ENCODE data around the gene ADAP1.
"Not testable (repeated sequence)": the region's sequence is repeated elsewhere in the genome, so short reads cannot be mapped to it uniquely, and the experiment has no call there.

The ADAP1 gene

GRCh38 chr7:935874-936385, 18.6 kb downstream of the ADAP1 start:
- DNase-seq, result no peak

DNA sequence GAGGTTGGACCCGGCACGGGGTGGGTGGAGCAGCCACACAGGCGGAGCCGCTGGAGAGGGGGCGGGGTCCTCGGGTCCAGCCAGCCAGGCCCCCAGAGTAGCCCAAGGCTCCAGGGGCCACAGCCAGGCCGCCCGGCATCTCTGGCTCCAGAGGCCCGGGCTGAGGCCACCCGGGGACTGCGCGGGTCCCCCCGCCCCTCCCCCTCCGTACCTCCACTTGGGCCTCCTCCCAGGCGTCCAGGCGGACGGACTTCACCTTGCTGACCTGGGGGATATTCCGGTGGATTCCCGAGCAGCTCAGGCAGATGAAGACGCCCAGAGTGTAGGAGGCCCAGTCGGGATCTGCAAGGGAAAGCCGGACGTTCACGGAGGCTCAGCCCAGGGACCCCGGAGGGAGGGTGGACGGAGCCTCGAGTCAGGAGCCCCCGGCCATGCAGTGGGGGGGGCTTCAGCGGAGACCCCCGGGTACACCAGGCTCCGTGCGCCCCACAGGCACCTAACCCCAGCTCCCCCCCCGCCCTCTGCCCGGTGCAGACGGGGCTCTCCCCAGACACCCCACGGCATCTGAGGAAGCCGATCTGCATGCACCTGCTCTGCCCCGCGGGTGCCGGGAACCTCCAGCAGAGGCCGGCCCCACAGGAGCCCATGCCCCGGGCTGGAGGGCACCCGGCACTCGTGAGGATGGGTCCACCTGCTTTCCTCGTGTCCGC, 19.2 kb downstream of the ADAP1 start:
- DNase-seq, result no peak

DNA sequence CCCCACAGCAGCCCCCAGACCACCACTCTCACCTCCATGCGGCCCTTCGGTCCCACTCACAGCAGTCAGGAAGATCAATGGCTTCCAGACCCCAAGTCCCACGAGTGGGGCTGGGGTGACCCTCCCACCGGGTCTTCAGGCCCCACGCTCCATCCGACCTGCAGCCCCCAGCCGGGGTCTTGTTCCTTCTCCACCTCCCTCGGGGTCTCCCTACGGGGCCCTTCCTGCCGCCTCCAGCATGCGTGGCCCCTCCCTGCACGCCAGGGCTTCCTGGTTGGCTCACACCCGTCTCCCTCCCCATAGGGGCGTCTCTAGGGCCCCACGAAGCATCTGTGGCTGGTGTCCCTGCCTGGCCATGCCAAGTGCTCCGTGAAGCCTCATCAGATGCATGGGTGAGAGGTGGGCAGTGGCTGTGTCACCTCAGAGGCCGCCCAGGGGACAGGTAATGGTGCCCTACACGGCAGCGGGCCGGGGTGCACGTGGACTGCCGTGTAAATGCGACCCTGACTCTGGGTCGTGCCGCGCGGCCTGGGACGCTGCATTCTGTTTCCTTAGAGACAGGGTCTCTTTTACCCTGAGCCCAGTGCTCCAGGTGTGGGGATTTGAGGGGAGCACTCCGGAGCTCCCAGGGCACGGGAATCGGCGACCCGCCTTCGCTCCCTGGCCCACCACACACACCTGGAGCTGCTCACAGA, 19.9 kb downstream of the ADAP1 start:
- no peak for DNase-seq

DNA sequence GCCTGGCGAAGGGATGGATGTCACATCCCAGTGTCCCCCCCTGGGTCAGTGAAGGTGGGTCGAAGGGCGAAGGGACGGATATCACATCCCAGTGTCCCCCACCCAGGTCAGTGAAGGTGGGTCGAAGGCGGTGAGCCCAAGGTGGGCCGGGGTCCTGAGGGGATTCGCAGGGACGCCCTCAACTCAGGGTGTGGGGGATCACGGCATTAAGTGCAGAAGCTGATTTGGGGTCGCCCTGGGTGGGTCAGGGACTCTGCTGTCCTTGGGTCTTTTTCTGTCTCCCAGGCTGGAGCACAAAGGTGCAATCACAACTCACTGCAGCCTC, 21.9 kb downstream of the ADAP1 start:
- no peak for DNase-seq

DNA sequence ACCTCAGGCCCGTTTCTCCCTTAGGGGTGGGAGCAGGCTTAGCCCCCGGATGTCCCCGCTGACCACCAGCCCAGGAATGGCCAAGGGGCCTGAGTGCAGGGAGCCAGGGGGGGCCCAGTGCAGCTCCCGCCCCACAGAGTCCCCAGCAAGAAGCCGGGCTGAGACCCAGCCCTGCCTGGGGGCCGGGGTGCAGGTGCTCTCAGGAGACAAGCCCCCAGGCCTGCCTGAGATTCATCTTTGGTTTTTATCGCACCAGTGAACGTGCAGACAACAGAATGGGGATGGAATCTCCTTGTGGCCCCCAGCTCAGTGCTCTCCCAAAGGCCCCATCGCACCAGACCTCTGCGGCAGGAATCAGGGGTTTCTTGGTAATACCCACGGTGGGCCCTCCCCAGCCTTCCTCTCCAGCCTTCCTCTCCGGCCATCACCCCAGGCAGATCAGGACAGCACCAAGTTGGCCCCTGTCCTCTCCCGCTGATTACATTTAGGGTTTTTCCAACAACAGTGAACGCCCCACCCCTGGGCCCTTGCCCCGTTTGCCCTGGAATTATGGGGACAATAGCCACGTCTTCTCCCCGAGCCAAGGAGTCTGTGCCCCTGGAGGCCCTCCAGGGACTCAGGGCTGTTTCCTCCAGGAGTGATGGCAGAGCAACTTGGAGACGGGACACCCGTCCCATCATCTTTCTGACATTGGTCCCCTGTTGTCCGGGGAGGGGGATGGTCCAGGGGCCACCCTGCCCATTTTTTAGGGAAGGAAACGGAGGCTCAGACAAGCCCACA, 22.4 kb downstream of the ADAP1 start:
- no peak for DNase-seq

DNA sequence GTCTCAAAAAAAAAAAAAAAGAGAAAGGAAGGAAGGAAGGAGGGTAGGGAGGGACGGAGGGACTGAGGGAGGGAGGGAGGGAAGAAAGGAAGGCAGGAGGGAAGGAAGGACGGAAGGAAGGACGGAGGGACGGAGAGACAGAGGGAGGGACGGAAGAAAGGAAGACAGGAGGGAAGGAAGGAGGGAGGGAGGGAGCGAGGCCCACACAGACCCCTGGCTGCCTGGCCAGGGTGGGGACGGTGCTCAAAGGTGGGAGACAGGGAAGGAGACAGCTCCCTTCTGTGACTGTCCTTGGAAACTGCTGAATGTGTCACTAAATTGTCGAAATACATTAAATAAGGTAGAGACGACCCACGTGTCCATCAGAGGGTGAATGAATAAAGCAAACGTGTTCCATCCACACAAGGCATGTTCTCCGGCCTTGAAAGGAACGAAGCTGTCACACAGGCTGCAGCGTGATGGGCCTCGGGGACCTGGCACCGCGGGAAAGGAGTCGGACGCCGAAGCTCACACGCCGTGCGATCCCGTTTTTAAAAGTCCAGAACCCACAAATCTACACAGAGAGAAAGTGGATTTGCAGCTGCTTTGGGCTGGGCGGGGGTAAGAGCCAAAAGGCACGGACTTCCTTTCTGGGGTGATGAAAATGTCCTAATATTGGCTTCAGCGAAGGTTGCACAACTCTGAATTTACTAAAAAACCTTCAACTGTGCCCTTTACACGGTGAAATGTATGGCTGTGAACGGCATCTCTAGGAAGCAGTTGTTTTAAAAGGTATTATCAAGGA, 23.3 kb downstream of the ADAP1 start:
- no peak for DNase-seq

- DNase-seq, result no peak
Measured at GRCh38 chr7:929311-929711, 25.2 kb downstream of the ADAP1 start.

DNA sequence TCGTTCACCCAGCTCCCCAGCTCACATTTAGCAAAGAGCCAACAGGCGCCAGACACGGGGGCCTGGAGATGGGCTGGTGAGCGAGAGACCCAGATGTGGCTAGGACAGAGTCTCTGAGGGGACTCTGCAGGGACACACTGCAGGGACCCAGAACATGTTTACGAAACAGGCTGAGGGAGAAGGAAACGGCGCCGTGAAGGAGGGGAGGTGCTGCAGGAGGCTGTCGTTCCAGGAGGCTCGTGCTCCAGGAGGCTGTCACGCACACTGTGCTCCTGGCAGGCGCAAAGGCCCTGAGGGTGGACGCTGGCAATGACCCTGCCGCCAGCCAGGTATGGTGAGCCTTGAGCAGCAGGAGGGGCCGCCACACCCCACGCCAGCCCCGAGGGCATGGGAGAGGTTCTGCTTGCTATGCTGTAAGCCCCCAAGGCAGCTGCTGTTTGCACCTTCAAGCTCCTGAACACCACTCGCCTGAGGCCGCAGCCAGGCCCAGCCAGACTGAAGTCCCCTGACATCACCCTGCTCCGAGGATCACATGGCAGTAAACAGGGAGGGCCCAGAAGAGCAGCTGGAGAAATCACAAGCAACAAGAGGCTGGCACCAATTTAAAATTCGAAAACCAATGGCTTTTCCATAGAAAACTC, 27.3 kb downstream of the ADAP1 start:
- DNase-seq, result no peak

- DNase-seq, result no peak
Measured at GRCh38 chr7:926061-927030, 28.1 kb downstream of the ADAP1 start.

DNA sequence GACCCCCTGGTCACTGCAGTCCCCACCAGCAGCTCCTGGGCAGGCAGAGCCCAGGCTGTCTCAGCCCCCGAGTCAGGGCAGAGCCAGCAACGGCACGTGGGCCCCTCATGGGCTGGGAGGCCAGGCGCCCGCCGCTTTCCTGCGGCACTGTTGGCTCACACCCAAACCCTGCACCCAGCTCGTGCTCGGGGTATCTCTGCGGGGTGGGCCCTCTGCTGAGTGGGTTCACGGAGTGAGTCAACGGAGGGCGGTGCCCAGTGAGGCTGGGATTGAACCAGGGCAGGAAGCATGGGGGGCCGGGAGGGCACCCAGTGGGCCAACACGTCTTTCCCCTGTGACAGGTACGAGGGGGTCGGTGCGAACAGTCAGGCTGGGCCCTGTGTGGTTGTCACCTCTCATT, 28.9 kb downstream of the ADAP1 start:
- DNase-seq, result no peak

- no peak for DNase-seq
Measured at GRCh38 chr7:924541-925231, 29.8 kb downstream of the ADAP1 start.

DNA sequence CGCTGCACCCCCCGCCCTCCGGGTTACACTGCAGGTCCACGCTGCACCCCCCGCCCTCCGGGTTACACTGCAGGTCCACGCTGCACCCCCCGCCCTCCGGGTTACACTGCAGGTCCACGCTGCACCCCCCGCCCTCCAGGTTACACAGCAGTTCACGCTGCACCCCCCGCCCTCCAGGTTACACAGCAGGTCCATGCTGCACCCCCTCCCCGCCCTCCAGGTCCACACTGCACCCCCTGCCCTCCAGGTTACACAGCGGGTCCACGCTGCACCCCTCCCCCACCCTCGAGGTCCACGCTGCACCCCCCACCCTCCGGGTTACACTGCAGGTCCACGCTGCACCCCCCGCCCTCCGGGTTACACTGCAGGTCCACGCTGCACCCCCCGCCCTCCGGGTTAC, 30.4 kb downstream of the ADAP1 start:
- DNase-seq, result not testable (repeated sequence)

GRCh38 chr7:923108-924041, 31.1 kb downstream of the ADAP1 start:
- no peak for DNase-seq

- no peak for DNase-seq
Measured at GRCh38 chr7:922334-923107, 32.0 kb downstream of the ADAP1 start.

GRCh38 chr7:921581-922333, 32.7 kb downstream of the ADAP1 start:
- DNase-seq, result no peak

- no peak for DNase-seq
Measured at GRCh38 chr7:921071-921461, 33.4 kb downstream of the ADAP1 start.

DNA sequence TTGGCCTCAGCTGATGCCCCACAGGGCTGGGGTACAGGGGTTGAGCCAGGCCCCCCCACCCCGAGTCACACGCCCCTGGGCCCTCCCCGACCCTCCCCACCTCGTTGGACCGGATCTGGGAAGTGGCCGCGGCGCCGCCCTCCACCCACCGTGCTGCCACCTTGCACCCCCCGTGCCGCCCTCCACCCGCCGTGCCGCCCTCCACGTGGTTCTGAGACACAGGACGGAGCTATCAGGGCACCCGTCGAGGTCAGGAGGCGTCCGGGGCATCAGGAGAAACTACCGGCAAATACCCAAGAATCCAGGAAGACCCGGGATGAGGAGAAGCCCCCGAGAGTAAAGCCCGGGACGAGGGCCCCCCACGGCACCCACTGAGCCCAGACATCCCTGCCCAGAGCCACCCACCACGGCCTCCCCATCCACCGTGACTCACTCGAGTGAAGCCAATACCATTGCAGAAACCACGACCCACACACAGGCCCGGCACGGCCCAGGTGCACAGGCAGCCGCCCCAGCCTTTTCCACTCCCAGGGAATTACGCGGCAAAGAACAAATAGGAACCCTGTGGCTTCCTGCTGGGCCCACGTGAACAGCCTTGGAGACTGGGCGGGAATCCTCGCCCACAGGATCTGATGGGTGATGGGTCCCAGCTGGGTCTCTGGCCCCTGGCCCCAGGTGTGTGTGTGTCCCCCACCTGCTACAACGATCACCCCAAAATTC, 34.0 kb downstream of the ADAP1 start:
- no peak for DNase-seq
